SW480 (cell line): ENCODE measurements around the gene DHX9.
A peak's percentile ranks its signal among the peaks of the same experiment; 100 is the strongest.

Experiments used
- DNase-seq: peaks from one replicate; pipeline ENCODE4 v3.0.0-alpha.2; 2016; ENCODE audit warnings: low spot score

The DHX9 gene

DNA sequence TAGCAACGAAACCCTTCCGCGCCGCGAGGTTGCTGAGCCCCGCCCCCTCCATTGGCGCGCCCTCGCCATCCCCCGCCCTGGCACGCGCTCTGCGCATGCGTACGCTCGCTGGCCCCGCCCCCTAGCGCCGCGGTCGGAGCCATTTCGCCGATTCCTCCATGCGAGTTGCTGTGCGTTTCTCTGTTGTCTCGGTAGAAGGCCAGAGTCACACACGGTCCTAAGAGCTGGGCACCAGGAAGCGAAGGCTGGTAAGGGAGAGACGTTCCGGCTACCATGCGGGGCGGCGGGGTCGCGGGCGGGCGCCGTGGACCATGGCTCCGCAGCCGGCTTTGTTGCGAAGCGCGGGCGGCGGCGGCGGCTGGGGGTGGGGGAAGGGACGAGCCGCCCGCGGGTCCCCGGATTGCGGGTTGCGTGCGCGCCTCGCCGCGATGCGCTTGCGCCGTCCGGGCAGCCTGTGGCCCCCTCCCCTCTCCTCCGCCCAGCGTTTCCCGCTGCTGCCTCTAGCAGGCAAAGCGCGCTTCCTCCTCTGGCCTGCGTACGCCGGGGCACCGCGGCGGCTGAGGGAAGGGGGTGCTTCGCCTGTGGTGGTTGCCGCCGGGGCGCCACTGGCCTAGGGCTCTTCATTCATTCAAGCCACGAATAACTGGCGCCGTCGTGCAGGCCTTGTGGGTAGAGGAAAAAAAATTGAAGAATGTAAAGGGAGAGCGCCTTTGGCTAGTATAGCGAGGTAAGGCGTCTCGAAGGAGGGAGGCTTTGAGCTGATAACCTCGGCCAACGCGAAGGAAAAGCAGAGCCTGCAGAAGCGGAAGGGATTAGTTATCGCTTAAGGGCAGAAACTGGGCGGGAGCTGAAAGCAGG is at the start of gene DHX9:
TSS of gene DHX9 (plus strand) at position 139 of the 858 bp plus-strand sequence. CDS start 3,220 bp downstream, outside the sequence.
- peak; percentile 87 for DNase-seq

DNA sequence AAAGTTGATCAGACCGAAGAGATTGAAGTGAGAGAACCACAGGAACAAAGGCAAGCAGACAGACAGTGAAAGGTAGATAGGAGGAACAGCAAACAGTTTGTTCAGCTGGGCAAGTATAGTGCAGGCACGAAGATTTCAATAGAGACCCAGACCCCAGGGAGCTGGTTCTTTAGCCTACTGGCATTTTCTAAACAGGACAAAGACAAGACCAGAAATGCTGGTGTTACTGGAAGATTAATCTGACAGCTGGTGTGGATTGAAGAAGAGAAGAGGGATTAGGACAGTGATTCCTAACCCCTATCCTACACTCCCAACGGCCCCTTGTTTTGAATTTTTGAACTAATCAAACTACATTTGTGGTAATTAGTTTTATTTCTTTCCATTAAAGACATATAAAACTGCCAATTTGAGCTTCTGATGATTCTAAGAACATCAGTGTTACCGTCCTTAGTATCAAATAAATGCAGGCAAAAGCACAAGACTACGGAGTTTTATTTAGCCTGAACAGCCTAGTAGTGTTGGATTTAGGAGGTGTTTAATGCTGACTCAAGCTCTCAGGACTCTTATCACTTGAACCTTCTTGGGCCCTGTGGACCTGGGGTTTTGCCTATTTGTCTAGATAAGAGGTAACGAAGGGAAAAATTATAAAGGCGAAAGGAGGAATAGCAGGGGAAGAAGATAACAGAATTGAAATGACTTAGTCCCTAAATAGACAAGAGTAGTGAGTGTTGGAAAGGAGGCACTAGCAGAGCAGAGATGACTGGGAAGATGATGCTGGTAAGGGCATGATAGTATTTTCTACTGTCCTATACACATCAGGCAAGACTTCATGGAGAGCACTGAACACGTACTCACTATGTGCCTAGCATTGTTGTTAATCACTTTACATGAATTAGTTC is 47.6 kb upstream of the DHX9 start:
- DNase-seq, result no peak

DNA sequence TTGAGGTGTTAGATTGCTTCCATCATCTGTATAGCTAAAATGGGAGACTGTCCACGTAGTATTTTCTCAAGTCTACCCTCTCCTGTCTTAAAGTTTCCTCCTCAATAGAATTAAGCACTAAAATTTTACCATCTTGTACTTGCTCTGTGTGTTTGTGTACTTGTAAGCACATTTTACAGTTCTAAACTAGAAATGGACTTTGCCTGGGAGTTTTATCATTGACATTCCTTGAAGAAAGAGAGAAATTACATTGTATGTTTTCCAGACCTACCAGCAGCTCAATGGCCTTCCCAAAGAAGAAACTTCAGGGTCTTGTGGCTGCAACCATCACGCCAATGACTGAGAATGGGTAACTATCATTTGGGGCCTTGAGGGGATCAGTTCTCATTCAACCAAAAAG is 45.1 kb upstream of the DHX9 start:
- DNase-seq, result no peak

DNA sequence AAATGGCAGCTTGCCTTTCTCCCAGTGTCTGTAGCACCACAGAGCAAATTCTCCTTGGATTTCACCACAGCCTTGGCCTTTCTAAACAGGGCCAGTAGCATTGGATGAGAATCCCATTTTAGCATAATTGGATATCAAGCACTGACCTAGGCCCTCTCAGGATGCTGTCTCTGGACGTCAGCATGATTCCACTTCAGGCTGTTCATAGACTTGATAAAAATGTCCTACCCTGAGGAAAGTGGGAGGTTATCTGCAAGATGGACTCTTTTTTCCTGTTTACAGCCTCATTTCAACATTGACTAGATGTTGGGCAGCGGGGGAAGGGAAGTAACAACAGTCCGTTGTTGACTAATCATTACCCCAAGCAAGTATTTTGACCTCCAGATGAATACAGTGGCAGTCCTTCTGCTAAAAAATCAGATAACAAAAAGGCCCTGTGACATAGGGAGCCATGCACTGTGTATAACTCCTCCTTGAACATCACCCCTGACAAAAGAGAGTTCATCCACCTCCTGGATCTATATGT is 44.4 kb upstream of the DHX9 start:
- DNase-seq, result no peak

DNA sequence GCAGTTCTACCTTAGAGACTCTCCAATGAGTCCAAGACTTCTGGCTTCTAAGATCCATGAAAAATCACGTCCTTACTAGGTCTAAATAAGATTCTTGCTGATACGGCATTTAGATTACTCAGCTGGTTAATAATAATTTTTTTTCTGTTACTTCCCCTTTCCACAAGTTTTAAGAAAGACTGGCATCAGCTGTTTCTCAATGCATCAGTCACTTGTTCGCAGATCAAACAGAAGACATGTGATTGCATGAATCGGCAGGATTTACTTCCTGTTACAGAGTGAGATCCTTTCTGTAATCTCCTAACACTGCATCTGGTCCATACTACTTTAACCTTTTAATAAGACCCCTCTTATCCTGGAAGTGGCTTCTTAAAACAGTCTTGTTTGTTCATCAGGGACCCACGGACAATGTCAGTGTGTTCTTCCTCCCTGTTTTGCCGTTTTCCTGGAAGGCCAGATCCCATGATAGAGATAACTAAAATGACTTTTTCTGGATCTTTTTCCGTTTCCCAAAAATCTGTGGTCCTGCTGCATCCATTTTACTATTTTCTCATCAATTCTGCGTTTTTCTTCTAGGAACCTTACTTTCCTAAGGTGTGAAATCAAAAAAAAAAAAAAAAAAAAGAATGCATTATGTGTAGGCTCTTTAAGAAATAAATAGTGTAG is 43.5 kb upstream of the DHX9 start:
- DNase-seq, result no peak

DNA sequence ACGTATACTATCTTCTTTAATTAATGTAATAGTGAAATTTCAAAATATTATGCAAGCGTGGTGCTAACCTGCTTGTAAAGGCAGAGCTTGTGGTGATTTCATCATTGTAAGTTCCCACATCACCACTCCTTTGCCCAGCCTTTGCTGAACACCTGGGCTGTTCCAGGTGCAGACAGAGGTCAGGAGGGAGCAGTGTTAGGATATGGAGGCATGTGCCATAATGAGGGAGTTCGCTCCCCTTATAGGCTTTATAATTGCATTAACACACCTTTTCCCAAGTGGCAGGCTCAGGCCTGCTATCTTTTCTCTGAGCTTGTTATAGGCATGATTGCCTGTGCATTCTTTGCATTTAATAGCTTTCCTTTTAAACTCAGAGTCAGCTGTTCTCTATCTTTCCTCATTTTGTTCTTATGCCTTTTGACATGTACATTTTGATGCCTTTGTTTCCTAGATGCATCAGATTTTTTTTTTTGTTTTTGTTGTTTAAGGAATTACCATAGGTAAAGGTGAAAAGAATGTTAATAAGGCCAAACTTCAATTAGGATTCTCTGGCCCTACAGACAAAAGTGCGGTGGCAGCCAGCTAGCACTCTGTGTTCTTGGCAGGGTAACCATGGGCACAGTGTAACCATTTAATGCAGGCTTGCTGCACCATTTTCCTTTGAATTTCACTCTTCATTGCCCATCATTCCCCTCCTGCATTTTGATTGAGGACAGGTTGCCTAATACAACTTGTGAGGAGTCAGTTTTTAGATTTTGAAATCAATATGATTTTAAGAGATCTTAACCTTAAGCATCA is 36.9 kb upstream of the DHX9 start:
- no peak for DNase-seq

- no peak for DNase-seq
Observed at GRCh38 chr1:182803846-182804245, 35.3 kb upstream of the DHX9 start.

- DNase-seq, result no peak
Observed at GRCh38 chr1:182806015-182806678, 33.0 kb upstream of the DHX9 start.

DNA sequence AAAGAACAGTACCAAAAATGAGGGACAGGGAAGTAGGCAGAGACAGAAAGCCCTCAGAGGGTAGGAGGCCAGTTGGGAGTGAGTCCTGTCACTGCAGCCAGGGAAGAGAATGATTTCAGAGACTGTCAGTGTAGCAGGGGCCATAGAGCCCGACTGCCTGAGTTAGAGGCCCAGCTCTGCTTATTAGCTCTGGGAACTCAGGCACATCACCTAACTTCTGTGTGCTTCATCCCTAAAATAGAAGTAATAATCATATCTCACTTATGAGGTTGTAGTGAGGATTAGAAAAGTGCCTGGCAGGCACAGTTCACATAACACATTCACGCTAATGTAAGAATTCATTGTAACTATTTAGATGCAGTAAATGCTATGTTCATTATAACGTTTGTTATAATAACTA is 31.2 kb upstream of the DHX9 start:
- no peak for DNase-seq

DNA sequence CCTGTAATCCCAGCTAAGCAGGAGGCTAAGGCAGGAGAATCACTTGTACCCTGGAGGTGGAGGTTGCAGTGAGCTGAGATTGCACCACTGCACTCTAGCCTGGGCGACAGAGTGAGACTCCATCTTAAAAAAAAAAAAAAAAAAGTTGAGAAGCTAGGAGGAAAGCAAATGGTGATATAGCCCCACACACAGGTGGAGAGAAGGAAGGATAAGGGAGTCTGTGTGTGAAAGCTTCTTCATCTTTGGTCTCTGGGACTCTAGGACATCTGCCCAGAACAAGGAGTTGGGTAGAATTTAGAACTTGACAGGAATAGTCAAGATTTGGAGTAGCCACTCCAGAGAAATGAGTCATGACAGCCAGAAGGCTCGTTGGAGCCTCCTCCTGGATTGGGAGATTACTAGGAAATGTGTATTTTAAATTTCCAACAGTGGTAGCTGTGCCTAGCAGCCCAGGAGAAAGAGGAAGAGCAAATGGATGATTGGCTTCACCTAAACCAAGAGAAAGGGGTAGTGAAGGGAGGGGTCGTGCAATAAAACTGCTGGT is 29.7 kb upstream of the DHX9 start:
- DNase-seq, result no peak

DNA sequence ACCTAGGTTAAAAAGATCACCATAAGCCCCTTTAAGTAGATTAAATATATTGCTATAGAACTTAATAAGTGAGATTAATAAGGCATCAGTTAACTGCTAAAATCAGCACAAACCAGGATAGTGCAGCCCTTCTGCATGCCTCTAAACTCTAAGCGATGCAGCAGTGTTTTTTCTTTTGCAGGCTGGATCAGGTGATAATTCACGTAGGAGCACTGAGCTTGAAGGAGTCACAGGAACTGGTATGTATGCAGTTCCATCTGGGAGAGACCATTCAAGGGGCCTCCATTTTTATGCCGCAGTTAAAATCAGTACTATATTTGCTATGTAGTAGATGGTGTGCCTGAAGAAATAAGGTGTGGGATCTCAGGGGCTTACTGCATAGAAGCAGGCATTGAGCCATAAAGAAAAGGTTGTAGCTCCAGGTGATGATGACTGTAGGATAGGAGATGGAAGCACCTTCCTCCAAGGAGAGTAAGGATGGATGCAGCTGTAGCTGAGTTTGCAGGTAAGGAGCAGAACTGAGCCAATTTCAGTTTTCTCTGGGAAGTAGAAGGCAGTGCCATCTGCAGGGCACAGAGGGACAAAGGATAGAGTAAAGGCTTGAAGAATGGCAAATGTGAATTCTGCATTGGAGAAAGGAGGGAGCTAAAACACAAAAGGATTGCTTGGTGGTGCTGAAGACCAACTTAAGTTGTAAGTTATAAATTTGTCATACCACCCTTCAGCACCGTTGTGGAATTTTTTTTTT is 27.0 kb upstream of the DHX9 start:
- no peak for DNase-seq

DNA sequence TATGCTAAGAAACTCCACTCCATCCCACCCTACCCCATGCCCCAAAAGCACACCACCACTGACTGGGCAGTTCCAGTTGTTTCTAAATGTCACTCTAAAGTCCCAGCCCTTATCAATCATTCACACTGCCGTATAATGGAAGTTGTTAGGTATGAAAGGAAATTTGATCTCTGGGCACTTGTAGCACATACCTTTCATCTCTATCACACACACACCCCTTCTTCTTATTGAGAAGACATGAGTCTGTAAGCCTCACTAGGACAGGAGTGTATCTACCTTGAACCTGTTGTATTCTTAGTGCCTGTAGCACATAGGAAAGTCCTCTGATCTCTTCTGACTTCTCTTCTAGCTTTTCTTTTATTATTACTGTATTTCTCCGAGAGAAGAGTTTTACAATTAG is 22.3 kb upstream of the DHX9 start:
- no peak for DNase-seq

- DNase-seq, result no peak
Observed at GRCh38 chr1:182817802-182818201, 21.3 kb upstream of the DHX9 start.

- DNase-seq, result no peak
Observed at GRCh38 chr1:182823220-182823619, 15.9 kb upstream of the DHX9 start.

- DNase-seq, result no peak
Observed at GRCh38 chr1:182826892-182827291, 12.3 kb upstream of the DHX9 start.

- DNase-seq, result no peak
Observed at GRCh38 chr1:182829285-182829932, 9.7 kb upstream of the DHX9 start.

DNA sequence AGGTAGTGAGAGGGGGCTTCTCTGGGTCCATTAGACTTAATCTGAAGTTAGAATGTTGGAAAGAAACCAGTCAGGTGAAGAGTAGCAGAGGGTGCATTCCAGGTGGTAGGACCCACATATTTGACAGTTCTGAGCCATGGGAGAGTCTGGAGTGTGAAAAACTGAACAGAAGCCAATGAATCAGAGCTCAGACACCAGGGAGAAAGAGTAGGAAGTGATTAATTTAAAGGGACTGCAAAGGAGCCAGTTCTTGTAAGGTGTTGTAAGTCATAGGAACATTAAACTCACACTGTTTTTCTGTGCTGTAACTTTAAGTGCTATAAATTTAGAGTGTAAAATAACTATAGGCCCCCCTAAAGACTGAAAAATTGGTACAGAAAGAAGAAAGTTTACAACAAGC is 5.9 kb upstream of the DHX9 start:
- no peak for DNase-seq

GRCh38 chr1:182834326-182834725 is 4.8 kb upstream of the DHX9 start:
- no peak for DNase-seq

DNA sequence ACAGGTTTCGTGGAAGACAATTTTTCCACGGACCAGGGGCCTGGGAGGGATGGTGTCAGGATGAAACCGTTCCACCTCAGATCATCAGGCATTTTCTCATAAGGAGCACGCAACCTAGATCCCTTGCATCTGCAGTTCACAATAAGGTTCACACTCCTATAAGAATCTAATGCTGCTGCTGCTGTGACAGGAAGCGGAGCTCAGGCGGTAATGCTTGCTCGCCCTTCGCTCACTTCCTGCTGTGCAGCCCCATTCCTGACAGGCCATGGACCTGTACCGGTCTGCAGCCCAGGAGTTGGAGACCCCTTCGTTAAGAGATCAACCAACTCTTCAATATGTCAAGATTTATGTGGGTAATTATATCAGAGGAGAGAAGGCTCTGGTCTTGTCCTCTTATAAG is 3.3 kb upstream of the DHX9 start:
- no peak for DNase-seq
